Cardiac fibroblast (primary cell): ENCODE data around the gene ITGA11.

ENCODE experiments used
- DNase-seq, 2 donors: peaks; one replicate each; pipeline versions ENCODE4 v3.0.0 to v3.0.0-alpha.2; 2010; ENCODE audit warnings: low read depth in 2 of 2
- H3K4me3 ChIP-seq, 2 donors: replicated peaks in 1 of 2; 1 replicate in 1 of 2; 2 replicates in 1 of 2; pipeline ENCODE4 v1.5.1; 2011; ENCODE audit warnings: low read depth in 2 of 2, low read length in 2 of 2, mild to moderate bottlenecking in 2 of 2, moderate library complexity in 1 of 2
- CTCF ChIP-seq: IDR thresholded peaks from one replicate; pipeline ENCODE4 v1.5.1; 2011; ENCODE audit warnings: low read depth, mild to moderate bottlenecking, low read length, inconsistent platforms

The ITGA11 gene

GRCh38 chr15:68391121-68391520, 40.8 kb downstream of the ITGA11 start:
- H3K4me3 ChIP-seq = no peak overlapping the region
- TF ChIP-seq CTCF = no peak
- DNase-seq = no peak

GRCh38 chr15:68389936-68390817, 41.8 kb downstream of the ITGA11 start:
- no peak overlapping the region for H3K4me3 ChIP-seq
- TF ChIP-seq CTCF = no peak
- peak; percentile 77 to 92 for DNase-seq

- no peak for DNase-seq
- peak; percentile 19 for TF ChIP-seq CTCF
- H3K4me3 ChIP-seq = no peak overlapping the region
Measured at GRCh38 chr15:68389041-68389930, 42.7 kb downstream of the ITGA11 start.

- no peak for TF ChIP-seq CTCF
- no peak overlapping the region for H3K4me3 ChIP-seq
- no peak for DNase-seq
Measured at GRCh38 chr15:68387381-68388143, 44.4 kb downstream of the ITGA11 start.

- TF ChIP-seq CTCF = no peak
- H3K4me3 ChIP-seq = no peak overlapping the region
- no peak for DNase-seq
Measured at GRCh38 chr15:68386587-68387288, 45.2 kb downstream of the ITGA11 start.
